LHCN-M2 (cell line): ENCODE data around the gene BCL2. TPM values are rescaled to one million over a fixed set of nuclear protein-coding genes. Genes with fewer than 3 reads are reported as not detected.

ENCODE experiments used
- DNase-seq: peaks from one replicate; pipeline ENCODE4 v3.0.0-alpha.2; 2012; ENCODE audit warnings: low read depth
- total RNA-seq: library from RNA; depleted of rRNA; stranded (reverse); fragments of >200 nt; gene quantifications from 2 replicates; pipeline ENCODE4 v1.2.3, GENCODE V29; 2014

Gene BCL2
- total RNA-seq, 1 experiment from 2014 or later = 2.5 TPM

DNA sequence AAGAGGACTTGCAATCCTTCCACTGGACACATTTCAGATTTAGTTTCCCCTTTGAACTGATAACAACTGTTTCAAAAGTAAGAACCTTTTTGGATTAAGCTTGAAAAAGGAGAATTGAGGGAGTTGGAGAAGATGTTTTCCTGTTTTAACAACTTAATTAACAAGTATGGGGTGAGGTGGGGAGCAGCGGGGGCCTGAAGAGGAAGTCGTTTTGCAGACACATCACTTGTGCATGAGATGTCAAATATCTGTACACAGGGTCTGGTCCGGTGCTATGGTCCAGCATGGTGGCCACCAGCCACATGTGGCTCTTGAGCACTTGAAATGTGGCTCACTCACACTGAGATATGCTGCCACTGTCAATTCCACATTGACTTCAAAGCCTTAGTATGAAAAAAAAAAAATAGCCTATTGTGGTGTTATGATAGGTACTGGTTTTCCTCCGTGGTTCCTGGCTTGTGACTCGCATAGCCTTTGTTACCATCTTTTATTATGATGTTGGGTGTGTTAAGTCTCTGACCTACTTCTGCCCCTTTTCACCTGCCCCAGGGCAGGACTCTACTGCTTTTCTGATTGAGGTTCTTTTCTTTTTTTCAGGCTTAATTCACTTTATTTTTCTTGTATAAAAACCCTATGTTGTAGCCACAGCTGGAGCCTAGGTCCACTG, 205.5 kb downstream of the BCL2 start:
- no peak for DNase-seq

DNA sequence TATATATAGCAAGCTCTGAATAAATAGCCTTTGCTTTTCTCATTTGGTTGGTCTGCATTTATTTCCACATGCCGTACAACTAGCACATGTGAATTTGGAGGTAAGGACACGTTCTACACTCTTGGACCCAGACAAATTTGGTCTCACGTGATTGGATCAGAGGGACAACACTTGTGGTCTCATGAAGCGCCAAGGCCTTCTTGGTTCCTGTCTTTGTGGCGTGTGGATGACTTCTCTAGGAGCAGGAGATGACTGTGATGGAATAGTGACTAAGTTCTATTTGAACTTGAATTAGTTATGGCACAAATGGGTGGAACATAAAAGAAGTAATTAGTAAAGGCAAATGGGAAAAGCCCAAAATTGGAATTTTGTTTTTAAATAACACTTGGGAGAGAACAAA, 206.9 kb downstream of the BCL2 start:
- DNase-seq = no peak

DNA sequence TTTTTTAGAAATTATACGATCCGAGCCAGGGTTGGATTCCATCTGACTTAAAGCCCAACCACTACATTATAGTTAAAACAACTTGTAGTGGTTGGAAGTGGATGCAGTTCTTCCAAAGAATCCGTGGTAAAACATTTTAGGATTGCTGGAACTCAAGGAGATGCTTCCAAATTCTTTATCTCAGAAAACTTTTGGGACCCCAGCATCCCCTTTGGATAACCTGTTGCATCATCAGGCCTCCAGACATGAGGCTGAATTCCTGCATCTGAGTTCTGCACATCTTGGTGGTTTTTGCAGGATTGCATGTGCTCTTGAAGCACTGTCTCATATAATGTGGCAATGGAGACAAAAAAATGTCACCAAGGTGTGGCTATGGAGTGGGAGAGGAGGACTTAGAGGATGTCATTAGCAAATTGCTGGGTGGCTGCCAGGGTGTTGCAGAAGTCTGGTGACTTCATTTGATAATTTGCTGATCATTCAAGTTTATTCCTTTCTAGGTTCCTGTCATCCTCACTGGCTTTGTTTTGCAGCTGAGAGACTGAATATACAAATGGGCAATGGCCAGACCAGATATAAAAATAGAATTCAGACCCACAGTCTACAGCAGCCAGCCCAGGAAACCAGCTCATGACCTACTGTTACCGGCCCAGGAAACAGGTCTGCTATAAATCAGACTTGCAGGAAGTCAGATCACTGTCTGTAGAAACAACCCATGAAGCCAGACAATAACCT, 207.7 kb downstream of the BCL2 start:
- DNase-seq = no peak

DNA sequence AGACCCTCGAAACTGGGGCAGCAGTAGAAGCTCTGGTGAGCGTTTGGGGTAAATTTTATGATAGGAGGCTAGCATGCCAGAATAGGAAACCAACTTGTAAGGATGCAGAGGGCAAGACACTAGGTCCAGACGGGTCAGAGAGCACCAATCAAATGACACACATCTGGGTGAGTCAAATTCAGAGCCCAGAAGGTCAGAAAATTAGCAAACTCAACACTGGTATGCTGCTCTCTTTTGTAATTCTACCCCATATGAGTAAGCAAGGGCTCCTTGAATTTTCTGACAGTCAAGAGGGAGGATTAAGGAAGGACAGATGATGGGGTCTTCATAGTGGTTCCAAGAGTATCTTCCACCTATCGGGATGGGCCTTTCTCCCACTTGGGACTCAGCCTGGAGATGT, 209.8 kb downstream of the BCL2 start:
- no peak for DNase-seq

DNA sequence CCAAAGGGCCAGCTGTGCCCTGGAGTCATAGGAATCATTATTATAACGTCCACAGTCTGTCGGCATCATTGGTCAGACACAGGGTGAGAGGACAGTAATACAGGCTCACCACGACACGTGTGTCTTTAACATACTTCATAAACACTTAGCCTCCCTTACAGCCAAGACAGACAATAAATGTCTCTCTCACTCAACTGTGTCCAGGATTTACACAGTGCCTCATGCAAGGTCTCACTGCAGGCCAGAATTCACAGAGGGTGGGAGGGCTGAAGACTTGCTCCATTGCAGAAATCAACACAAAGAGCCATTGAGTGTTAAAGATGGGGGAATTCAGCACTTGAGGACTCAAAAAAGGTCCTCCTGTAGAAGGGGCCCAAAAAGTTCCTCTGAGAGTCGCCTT, 210.5 kb downstream of the BCL2 start:
- no peak for DNase-seq

DNA sequence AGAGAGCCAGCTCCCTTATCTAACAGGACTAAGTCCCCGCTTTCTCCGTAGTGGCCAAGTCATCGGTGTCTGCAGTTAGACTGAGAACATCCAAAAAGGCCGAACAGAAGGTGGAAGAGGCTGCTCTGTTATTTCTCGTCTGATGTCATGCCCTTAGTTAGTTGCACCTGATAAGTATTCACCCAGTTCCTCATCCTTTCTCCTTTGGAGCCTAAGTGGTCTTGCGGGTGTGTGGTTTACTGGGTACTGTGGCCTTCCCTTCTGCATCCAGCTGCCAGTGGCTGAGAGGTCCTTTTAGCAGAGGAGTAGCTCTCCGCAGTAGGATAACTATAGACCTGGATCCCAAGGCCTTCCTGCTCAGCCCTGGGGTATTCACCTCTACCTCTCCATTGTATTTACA, 211.6 kb downstream of the BCL2 start:
- no peak for DNase-seq

DNA sequence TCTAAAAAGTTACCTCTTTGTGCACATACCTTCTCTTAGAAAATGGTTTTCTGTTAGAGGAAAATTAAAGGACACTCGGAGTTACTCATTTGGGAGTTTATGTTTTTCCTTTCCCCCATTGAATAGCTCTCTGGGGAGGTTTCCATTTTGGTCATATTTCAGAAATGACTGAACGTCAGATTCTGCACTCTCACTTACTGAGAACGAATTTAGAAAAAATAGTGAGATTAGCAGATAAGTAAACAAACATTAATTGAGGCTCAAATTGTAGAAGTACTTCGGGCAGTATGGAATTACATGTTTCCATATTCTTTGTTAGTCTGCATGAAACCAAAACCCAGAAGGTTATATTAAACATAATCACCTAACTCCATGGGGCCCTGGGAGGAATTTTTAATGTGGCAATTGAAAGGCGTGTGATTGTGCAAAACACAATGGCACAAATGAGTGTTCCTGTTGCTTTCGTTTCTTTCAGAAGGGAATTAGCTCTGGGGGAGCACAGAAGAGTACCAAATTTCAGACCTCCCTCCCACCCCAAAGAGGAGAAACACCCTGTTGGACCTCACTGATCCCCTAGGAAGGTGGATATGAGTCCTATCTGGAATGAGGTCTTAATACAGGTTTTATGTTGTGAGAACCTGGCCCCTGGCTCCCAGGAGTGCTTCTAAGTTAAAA, 212.3 kb downstream of the BCL2 start:
- DNase-seq = no peak

DNA sequence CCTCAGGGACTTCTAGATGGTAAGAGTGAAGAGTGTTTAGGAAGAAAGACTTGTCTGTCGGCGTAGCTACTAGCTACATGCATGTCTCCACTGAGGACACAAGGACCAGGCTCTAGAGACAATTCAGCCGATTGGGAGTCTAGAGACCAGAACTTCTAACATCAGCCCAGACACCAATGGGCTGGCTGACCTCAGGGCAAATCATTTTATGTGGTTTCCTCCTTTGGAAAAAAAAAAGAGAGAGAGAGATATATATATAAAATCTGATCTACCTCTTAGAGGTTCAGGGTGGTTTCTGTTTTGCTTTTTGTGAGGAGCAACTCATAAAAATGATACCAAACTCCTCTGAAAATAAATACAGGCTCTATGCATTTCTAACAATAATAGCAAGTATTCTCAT, 212.8 kb downstream of the BCL2 start:
- DNase-seq = no peak

DNA sequence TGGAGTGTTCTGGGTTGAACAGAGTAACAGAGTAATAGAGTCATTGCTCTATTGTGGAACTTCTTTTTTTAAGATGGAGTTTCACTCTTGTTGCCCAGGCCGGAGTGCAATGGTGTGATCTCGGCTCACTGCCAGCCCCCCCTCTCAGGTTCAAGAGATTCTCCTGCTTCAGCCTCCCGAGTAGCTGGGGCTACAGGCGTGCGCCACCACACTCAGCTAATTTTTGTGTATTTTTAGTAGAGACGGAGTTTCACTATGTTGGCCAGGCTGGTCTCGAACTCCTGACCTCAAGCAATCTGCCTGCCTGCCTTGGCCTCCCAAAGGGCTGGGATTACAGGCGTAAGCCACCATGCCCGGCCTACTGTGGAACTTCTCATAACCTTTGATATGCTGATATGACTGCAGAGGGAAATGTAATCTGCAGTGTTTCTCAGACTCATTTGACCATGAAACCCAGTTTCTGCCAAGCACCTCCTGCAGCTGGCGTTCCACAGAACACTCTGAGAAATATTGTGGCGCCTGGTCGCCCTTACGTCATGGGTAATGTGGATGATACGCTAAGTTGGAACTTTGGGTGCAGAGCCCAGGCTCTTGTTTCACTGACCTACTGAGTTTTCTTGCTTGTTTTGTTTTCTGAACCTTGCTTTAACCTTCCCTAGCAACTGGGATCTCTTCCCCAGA, 213.8 kb downstream of the BCL2 start:
- no peak for DNase-seq

DNA sequence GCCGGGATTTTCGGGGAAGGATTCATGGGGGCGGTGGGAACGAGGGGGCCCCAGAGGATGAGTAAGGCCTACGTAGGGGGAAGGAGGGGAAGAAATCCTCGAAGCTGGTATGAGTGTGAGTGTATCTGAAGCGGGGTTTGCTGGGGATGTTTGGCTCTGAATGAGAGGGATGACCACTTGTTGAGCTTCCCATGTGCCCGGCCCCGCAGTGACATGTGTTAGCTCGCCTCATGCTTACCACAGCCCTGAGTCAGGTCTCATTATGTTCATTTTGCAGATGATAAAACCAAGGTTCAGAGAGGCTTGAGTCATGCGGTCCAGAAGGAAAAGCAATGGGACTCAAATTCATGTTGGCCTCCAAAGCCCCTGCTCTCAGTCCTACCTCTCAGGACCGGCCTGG, 214.7 kb downstream of the BCL2 start:
- DNase-seq = no peak

DNA sequence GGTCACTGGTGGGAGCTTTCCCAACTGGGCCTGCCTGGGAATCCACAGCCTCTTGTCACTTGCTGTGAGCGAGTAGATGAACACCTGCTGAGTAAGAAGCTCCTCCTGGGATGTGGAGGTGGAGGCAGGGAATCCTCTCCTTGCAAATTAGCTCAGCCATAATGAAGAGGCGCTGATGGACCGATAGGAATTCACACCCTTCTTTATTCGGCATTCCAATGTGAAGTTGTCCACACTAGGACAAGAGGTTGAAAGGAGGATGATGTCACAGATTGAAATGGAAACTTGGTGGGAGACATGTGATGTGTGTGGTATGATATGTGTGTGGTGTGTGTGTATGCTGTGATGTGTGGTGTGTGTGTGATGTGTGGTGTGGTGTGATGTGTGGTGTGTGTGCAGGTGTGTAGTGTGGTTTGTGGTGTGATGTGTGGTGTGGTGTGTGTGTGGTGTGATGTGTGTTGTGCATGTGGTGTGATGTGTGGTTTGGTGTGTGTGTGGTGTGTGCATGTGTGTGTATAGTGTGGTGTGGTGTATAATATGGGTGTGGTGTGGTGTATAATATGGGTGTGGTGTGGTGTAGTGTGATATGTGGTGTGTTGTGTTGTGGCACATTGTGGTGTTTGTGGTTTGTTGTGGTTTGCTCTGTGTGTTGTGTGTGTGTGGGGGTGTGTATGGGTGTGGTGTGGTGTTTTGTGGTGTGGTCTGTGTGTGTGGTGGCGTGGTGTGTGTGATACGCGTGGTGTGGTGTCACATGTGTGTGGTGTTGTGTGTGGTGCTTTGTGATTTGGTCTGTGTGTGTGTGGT, 216.4 kb downstream of the BCL2 start:
- no peak for DNase-seq

DNA sequence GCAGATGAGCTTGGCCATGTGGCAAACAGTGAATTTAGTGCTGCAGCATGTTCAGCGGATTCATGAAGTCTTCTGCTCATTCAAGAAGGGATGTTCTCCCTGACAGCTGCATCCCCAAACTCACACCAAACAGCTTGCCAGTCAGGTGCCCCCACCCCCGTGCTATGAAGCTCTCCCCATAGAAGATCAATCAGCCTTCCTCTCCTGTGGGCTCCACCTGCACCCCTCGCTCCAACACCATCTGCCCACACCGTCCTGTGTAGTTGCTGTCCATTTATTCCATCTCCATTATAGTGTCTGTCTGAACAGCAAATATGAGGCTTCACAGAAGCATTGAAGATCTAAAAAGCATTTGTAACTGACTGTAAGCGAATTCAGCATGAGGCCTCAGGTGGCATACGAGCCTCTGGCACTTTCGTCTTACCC, 218.9 kb downstream of the BCL2 start:
- no peak for DNase-seq

DNA sequence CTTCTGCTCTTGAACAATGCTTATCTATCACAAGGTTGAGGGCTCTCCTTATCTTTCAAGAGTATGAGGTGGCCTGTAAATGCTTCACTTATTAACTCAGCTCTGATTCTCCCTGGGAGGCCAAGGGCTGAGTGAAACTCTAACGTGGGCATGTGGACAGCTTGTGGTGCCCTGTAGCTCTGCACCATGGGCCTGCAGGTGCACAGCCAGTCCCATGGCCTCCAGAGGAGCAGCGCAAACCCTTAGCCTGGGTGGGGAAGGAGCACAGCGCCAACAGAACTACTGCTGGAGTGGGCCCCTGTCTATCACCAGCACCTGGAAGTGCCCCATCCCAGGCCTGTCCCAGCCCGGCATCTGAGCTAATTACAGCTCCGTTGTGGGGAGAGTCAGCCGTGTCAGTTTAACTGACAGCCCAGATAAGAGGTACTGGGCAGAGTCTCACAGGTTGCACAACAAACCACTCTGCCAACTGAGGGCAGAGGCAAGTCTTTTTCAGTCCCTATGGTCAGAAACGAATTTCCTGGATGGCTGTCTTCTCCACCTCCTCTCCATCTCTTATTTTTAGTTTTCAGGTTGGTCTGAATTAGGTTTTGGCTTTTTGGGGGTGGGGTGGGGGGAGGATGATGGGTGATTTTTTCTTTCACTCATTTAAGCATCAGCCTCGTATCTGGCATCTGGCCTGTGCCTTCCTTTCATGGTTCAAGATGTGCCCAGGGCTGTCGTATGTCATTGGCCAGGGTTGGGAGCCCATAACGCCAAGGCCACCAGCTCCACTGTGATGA, 219.5 kb downstream of the BCL2 start:
- DNase-seq = no peak

DNA sequence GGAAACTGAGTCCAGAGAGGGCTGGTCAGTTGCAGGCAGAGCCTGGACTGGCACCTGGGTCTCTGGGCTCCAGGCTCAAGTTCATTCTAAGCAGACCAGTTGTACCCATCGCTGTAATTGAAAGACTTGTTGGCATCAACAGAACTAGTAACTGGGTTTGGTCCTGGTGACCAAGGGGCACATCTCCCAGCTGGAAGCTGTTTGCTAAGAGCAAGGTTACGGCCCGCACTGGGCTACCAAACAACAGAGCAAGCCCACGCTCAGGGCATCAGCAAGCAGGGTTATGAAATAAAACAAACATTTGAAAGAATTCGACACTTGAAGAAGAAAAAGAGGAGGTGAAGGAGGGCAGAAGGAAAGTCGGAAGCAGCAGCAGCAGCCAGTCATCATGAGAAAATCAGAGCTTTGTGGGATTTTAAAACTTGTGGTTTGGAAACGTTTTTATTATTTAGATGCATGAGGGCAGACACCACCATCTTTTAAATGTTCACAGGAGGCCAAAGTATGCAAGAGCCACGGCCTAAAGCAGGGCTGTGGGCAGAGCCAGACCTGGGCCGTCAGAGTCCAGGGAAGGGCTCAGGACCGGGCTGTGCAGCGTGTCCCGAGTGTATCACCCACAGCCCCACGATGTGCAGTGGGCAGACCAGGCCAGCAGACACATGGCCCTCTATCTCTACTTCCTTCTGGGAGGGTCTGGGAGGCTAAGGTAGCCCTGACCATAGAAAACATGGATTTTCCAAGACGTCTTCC, 220.3 kb downstream of the BCL2 start:
- DNase-seq = no peak

DNA sequence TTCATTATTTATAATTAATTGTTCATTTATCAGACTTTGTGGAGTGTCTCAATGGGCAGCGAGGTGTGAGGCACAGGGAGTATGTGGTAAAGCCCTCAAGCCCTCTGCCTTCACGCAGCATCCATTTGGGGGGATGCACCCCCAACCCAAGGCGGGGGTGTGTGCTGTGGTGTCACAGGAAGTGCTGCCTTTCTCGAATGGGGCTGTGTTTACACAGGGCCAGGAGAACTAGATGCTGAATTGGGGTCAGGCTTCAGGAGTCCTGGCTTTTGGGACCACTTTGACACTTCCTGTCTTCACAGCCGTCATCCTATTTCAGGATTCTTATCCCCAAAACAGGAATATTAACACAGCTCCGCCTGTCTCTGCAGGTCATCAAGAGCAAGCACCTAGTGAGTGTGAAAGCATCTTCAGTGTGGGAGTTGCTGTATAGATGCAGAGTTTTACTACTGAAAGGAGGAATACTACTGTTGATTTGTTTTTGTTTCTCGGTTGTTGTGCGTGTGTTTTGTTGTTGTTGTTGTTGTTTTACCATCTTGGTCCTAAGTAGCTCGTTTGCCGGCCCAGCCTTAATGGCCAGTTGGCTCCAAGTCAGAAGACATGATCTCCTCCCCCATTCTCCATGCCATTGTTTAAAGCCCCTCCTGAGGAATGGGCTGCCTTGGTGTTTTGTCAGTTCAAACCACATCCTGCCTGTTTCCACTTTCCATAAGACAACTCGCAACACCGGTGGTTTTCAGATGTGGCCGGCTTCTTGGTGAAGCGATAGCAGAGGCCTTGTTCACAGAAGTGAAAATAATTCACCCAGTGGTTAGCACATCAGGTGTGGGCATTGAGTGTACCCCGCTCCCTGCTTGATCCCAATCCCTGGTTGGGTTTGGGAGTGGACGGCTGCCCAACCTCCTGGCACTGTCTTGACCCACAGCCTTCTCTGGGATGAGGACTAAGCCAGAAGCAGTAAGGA, 221.3 kb downstream of the BCL2 start:
- DNase-seq = no peak

DNA sequence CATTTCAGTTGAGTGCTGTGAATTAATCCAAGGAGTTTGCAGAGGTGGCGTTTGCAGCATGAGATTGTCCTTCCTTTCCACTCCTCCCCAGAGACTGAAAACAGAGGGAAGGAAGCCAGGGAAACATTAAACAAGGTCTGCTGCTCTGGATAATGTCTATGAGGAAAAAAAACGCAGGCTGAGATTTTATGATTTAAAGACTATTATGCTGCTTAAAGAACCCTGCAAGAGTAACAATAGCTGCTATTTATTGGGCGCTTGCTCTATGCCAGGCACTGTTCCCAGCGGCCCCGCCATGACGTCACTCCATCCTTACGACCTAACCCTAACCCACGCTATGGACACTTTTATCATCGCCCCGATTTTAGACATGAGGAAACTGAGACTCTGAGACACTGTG, 222.4 kb downstream of the BCL2 start:
- DNase-seq = no peak

DNA sequence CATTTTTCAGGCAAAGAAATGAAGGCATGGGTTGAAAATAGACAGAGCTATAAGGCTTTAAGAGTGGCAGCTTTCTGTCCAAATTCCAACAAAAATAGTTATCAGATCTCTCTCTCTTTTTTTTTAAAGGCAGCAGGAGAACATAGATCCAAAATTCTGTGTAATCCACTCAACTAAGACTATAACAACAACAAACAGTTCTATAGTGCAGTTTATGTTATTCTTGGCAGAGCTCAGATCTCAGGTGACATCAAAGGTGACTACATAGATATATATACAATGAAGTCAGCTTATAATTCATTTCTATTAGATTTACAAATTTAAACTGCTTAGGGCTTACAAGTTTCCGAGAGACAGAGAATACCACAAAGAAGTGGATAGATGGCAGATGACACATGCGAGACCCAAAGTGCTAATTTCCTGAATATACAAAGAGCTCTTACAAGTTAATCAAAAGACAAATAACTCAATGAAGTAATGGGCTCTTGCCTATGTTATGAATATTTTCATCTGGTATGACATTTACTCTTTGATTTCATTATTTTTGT, 223.2 kb downstream of the BCL2 start:
- no peak for DNase-seq

DNA sequence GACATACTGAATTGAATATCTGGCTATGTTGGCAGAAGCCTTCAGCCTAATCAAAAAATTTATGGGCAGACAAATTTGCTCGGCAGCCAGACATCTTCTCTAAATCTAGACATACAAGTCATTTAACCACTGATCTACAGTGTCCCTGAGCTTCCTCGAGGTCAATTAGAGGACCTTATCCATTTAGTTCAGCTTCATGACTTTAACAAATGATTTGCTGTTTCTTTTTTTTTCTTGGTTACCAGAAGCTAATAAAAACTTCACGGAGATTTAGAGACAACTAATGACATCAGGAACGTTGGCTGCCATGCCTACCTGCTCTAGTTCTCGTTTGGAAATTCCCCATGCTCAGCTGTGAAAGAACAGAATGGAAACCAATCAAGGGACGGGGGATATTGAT, 223.8 kb downstream of the BCL2 start:
- no peak for DNase-seq
